H9 (cell line): ENCODE results near the gene PRKAG2. TPM values are rescaled to one million over a fixed set of nuclear protein-coding genes. Genes with fewer than 3 reads are reported as not detected.

ENCODE experiments used
- DNase-seq: peaks from one replicate; pipeline ENCODE4 v3.0.0-alpha.2; 2017
- H2AFZ ChIP-seq: one replicate; pipeline ENCODE4 v1.6.1; 2013; ENCODE audit warnings: mild to moderate bottlenecking, low read length, control low read depth, moderate library complexity
- H2AK5ac ChIP-seq: 2 replicates; pipeline ENCODE4 v1.6.1; 2013; ENCODE audit warnings: low read length, control low read depth, mixed read lengths; ENCODE audit not compliant: insufficient read length
- H2BK120ac ChIP-seq: one replicate; pipeline ENCODE4 v1.6.1; 2013; ENCODE audit warnings: low read depth, mild to moderate bottlenecking, low read length, control low read depth, inconsistent platforms; ENCODE audit not compliant: poor library complexity, severe bottlenecking
- H2BK12ac ChIP-seq: 2 replicates; pipeline ENCODE4 v1.6.1; 2013; ENCODE audit warnings: low read length, control low read depth, mixed read lengths, low read depth; ENCODE audit not compliant: insufficient read length
- H2BK15ac ChIP-seq: 2 replicates; pipeline ENCODE4 v1.6.1; 2013; ENCODE audit warnings: low read depth, low read length, control low read depth
- H2BK20ac ChIP-seq: one replicate; pipeline ENCODE4 v1.6.1; 2013; ENCODE audit warnings: low read depth, mild to moderate bottlenecking, low read length, control low read depth, inconsistent platforms; ENCODE audit not compliant: poor library complexity, severe bottlenecking
- H2BK5ac ChIP-seq: 2 replicates; pipeline ENCODE4 v1.6.1; 2013; ENCODE audit warnings: low read length, control low read depth, mixed read lengths; ENCODE audit not compliant: insufficient read length
- H3K14ac ChIP-seq: 2 replicates; pipeline ENCODE4 v1.6.1; 2013; ENCODE audit warnings: low read length, control low read depth; ENCODE audit not compliant: insufficient read depth
- H3K18ac ChIP-seq: 2 replicates; pipeline ENCODE4 v1.6.1; 2013; ENCODE audit warnings: low read depth, mild to moderate bottlenecking, mixed read lengths, low read length, control low read depth; ENCODE audit not compliant: insufficient read length
- H3K23ac ChIP-seq: 2 replicates; pipeline ENCODE4 v1.6.1; 2013; ENCODE audit warnings: low read length, control low read depth, mixed read lengths, low read depth; ENCODE audit not compliant: insufficient read length
- H3K23me2 ChIP-seq: 2 replicates; pipeline ENCODE4 v1.6.1; 2013; ENCODE audit warnings: low read depth, mild to moderate bottlenecking, mixed read lengths, low read length, control low read depth; ENCODE audit not compliant: insufficient read length, poor library complexity, severe bottlenecking
- H3K27ac ChIP-seq: 2 replicates; pipeline ENCODE4 v1.5.1; 2013; ENCODE audit warnings: low read length, control low read depth, mixed read lengths, low read depth; ENCODE audit not compliant: insufficient read length
- H3K27me3 ChIP-seq: 2 replicates; pipeline ENCODE4 v1.6.1; 2013; ENCODE audit warnings: low read length, control low read depth, inconsistent platforms; ENCODE audit not compliant: insufficient read depth
- H3K4ac ChIP-seq: 2 replicates; pipeline ENCODE4 v1.6.1; 2013; ENCODE audit warnings: low read depth, mild to moderate bottlenecking, control low read depth, inconsistent platforms, low read length, moderate library complexity
- H3K4me1 ChIP-seq: 2 replicates; pipeline ENCODE4 v1.6.1; 2013; ENCODE audit warnings: low read length, control low read depth, inconsistent platforms; ENCODE audit not compliant: insufficient read depth
- H3K4me2 ChIP-seq: 2 replicates; pipeline ENCODE4 v1.6.1; 2013; ENCODE audit warnings: low read length, control low read depth, mixed read lengths; ENCODE audit not compliant: insufficient read length, insufficient read depth
- H3K56ac ChIP-seq: 2 replicates; pipeline ENCODE4 v1.6.1; 2013; ENCODE audit warnings: low read depth, mild to moderate bottlenecking, mixed read lengths, low read length, control low read depth; ENCODE audit not compliant: insufficient read length
- H3K79me1 ChIP-seq: 2 replicates; pipeline ENCODE4 v1.6.1; 2013; ENCODE audit warnings: low read depth, mild to moderate bottlenecking, moderate library complexity, low read length, control low read depth, inconsistent platforms; ENCODE audit not compliant: insufficient read depth, poor library complexity, severe bottlenecking
- H3K79me2 ChIP-seq: 2 replicates; pipeline ENCODE4 v1.6.1; 2013; ENCODE audit warnings: low read length, control low read depth, inconsistent platforms; ENCODE audit not compliant: insufficient read depth
- H3K9ac ChIP-seq: 2 replicates; pipeline ENCODE4 v1.6.1; 2013; ENCODE audit warnings: low read length, control low read depth, mixed read lengths; ENCODE audit not compliant: insufficient read length; ENCODE audit errors: extremely low read depth
- H3K9me3 ChIP-seq: one replicate; pipeline ENCODE4 v1.6.1; 2013; ENCODE audit warnings: low read depth, low read length, inconsistent platforms; ENCODE audit not compliant: control insufficient read depth
- H3T11ph ChIP-seq: one replicate; pipeline ENCODE4 v1.6.1; 2013; ENCODE audit warnings: mild to moderate bottlenecking, low read length, control low read depth, inconsistent platforms
- H4K20me1 ChIP-seq: one replicate; pipeline ENCODE4 v1.6.1; 2013; ENCODE audit not compliant: control insufficient read depth, insufficient read length, insufficient read depth
- H4K5ac ChIP-seq: 2 replicates; pipeline ENCODE4 v1.6.1; 2013; ENCODE audit warnings: low read depth, mild to moderate bottlenecking, mixed read lengths, low read length, control low read depth; ENCODE audit not compliant: insufficient read length
- H4K8ac ChIP-seq: replicated peaks from 2 replicates; pipeline ENCODE4 v1.6.1; 2013; ENCODE audit warnings: low read length, control low read depth, mixed read lengths, low read depth; ENCODE audit not compliant: insufficient read length
- H4K91ac ChIP-seq: 2 replicates; pipeline ENCODE4 v1.6.1; 2013; ENCODE audit warnings: low read depth, mild to moderate bottlenecking, moderate library complexity, mixed read lengths, low read length, control low read depth; ENCODE audit not compliant: insufficient read length
- H3K27ac Mint-ChIP-seq, 3 experiments: 2 replicates in 2 of 3; 3 replicates in 1 of 3; pipeline ENCODE4 v1.8.0; 2020 to 2021; ENCODE audit warnings: mixed read lengths in 3 of 3, mild to moderate bottlenecking in 1 of 3, moderate library complexity in 1 of 3
- H3K27me3 Mint-ChIP-seq: 2 replicates; pipeline ENCODE4 v1.8.0; 2021; ENCODE audit warnings: low read depth, mild to moderate bottlenecking, moderate library complexity, mixed read lengths
- H3K36me3 Mint-ChIP-seq, 3 experiments: 2 replicates in 2 of 3; 3 replicates in 1 of 3; pipeline ENCODE4 v1.8.0; 2020 to 2021; ENCODE audit warnings: low read depth in 3 of 3, mixed read lengths in 3 of 3; ENCODE audit not compliant: insufficient read depth in 1 of 3
- H3K4me1 Mint-ChIP-seq, 2 experiments: 2 replicates each; pipeline ENCODE4 v1.8.0; 2020; ENCODE audit warnings: mixed read lengths in 2 of 2
- H3K4me3 Mint-ChIP-seq, 2 experiments: 2 replicates in 1 of 2; 3 replicates in 1 of 2; pipeline ENCODE4 v1.8.0; 2020 to 2021; ENCODE audit warnings: mild to moderate bottlenecking in 2 of 2, mixed read lengths in 2 of 2, moderate library complexity in 1 of 2
- H3K9me3 Mint-ChIP-seq, 2 experiments: 2 replicates in 1 of 2; 3 replicates in 1 of 2; pipeline ENCODE4 v1.8.0; 2020; ENCODE audit warnings: mild to moderate bottlenecking in 2 of 2, mixed read lengths in 2 of 2, moderate library complexity in 1 of 2
- CTCF ChIP-seq: fragments of 200-600 bp; sonication (generic); conservative IDR thresholded peaks from 3 replicates; pipeline ENCODE4 v1.8.0; 2021; ENCODE audit warnings: antibody characterized with exemption, mild to moderate bottlenecking
- WGBS: extraction: QIAGEN DNeasy Blood & Tissue Kit; methylation state at CpG from one replicate; pipeline ENCODE4 v1.1.7; 2013; ENCODE audit warnings: missing lambda C conversion rate, low lambda C conversion rate, mixed read lengths; ENCODE audit not compliant: insufficient read length; ENCODE audit errors: extremely low coverage; 5-methylcytosine and 5-hydroxymethylcytosine counted together
- total RNA-seq: library from RNA; stranded (reverse); gene quantifications from 2 replicates; pipeline ENCODE4 v1.2.1, GENCODE V29; 2021

Gene PRKAG2
- total RNA-seq, 1 experiment from 2014 or later = 11.8 TPM

GRCh38 chr7:151896086-151896485 is 19.2 kb upstream of the PRKAG2 start:
- no peak overlapping the region for H3K27ac ChIP-seq
- DNase-seq = no peak
- H3K4me1 ChIP-seq = no peaks in the 10 kb centered on the region
- no peaks in the 10 kb centered on the region for H3K23me2 ChIP-seq
- H4K91ac ChIP-seq = no peak overlapping the region
- H2AK5ac ChIP-seq = no peak overlapping the region
- no peak overlapping the region for H3K23ac ChIP-seq
- no peak for TF ChIP-seq CTCF
- no peaks in the 10 kb centered on the region for H4K20me1 ChIP-seq
- Mint-ChIP-seq H3K4me3 (no peak overlapping the region), H3K4me1 (peaks cover 20 to 33% of the 10 kb centered on the region in 2 experiments), H3K27ac (no peak overlapping the region), H3K36me3 (no peaks in the 10 kb centered on the region), H3K9me3 (peaks cover 0 to 1% of the 10 kb centered on the region in 2 experiments; a peak in 1 of 5 replicates), H3K27me3 (peaks cover 44% of the 10 kb centered on the region)
- H2BK5ac ChIP-seq = no peak overlapping the region
- WGBS = no CpG with 5 or more reads among the region's 4 CpGs
- no peak overlapping the region for H3K14ac ChIP-seq
- no peak overlapping the region for H2BK12ac ChIP-seq
- H3K27me3 ChIP-seq = no peaks in the 10 kb centered on the region
- H3T11ph ChIP-seq = no peak overlapping the region
- H4K8ac ChIP-seq = no peak overlapping the region
- H3K9ac ChIP-seq = no peak overlapping the region
- H2BK20ac ChIP-seq = no peak overlapping the region
- H3K4me2 ChIP-seq = no peak overlapping the region
- no peak overlapping the region for H3K18ac ChIP-seq
- no peaks in the 10 kb centered on the region for H3K79me1 ChIP-seq
- no peak overlapping the region for H2BK120ac ChIP-seq
- no peak overlapping the region for H2BK15ac ChIP-seq
- H2AFZ ChIP-seq = no peak overlapping the region
- H4K5ac ChIP-seq = no peak overlapping the region
- no peaks in the 10 kb centered on the region for H3K9me3 ChIP-seq
- H3K4ac ChIP-seq = no peak overlapping the region
- H3K79me2 ChIP-seq = no peaks in the 10 kb centered on the region
- no peak overlapping the region for H3K56ac ChIP-seq
